ENCODE results near the gene CLIC5.

CLIC5 gene

DNA sequence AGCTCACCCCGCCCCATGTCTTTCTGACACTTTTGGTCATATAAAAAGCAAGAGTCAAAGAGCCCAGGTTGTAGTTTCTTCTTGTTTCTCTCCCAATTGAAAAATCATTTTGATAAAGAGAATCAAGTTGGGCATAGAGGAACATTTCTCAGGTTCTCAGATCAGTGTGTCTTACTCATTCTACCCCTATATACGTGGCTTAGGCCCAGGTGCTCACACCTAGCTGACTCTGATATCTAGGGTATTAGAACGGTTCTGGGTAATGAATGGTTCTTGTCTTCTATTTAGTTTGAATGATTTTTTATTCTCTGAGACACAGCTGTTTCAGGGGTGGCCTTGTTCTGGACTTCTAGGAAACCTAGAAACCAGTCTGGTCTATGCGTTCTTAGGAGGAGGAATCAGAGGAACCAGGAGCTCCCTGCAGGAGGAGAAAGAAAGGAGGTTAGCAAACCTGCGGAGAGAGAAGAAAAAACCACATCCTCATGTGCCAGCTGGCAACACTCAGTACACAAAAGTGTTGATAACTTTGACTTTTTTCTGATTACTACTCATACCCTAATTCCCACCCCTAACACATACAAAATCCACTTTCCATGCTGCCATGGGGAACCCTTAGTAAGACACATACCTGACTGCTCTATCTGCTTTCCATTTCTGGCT is 178.0 kb downstream of the CLIC5 start:
- Mint-ChIP-seq H3K36me3 (ENCODE audit: low read depth) (no peaks in the 10 kb centered on the region), H3K4me1 (peaks cover 34% of the 10 kb centered on the region), H3K27me3 (no peaks in the 10 kb centered on the region), H3K4me3 (no peak overlapping the region), H3K9me3 (no peaks in the 10 kb centered on the region), H3K27ac (peak overlapping the region; percentile 21)
- DNase-seq (no peak), ATAC-seq (no peak)

- Mint-ChIP-seq H3K27ac (peak overlapping the region; percentile 21), H3K4me1 (peaks cover 41% of the 10 kb centered on the region), H3K9me3 (no peaks in the 10 kb centered on the region), H3K27me3 (no peaks in the 10 kb centered on the region), H3K4me3 (no peak overlapping the region), H3K36me3 (ENCODE audit: low read depth) (no peaks in the 10 kb centered on the region)
- no peak for DNase-seq
- no peak for ATAC-seq
Measured at GRCh38 chr6:45836984-45837383, 178.7 kb downstream of the CLIC5 start.

DNA sequence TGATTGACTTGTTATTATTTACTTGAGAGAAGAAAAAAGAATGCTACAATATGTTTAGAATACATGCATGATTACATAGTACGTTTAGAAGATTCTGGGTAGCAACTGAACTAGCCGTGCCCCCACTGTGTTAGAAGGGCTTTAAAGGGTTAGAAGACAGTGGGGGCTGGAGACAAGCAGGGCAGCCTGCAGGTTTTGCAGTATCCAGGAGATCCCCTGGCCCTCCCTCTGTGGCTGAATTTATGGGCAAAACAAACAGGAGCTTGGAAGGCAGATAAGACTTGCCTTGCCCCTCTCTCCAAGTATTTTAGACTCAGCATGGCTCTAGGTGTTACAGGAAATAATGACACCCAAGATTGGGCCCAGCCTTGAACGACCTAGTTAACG is 179.2 kb downstream of the CLIC5 start:
- no peak overlapping the region for H3K27ac Mint-ChIP-seq

GRCh38 chr6:45835721-45836437 is 179.8 kb downstream of the CLIC5 start:
- H3K36me3 Mint-ChIP-seq (ENCODE audit: low read depth) = no peaks in the 10 kb centered on the region
- ATAC-seq = peak; percentile 41
- H3K9me3 Mint-ChIP-seq = no peaks in the 10 kb centered on the region
- no peak for DNase-seq
- peaks cover 52% of the 10 kb centered on the region for H3K4me1 Mint-ChIP-seq
- H3K27ac Mint-ChIP-seq = peak overlapping the region; percentile 67
- no peaks in the 10 kb centered on the region for H3K27me3 Mint-ChIP-seq
- no peak overlapping the region for H3K4me3 Mint-ChIP-seq

More for the DNA sequence above, 179.2 kb downstream of the CLIC5 start:
- ATAC-seq = no peak
- Mint-ChIP-seq H3K36me3 (ENCODE audit: low read depth) (no peaks in the 10 kb centered on the region), H3K9me3 (no peaks in the 10 kb centered on the region), H3K4me3 (no peak overlapping the region), H3K27me3 (no peaks in the 10 kb centered on the region), H3K4me1 (peaks cover 47% of the 10 kb centered on the region)
- no peak for DNase-seq

- Mint-ChIP-seq H3K27me3 (no peaks in the 10 kb centered on the region), H3K4me1 (peaks cover 64% of the 10 kb centered on the region), H3K27ac (peak overlapping the region; percentile 83), H3K9me3 (no peaks in the 10 kb centered on the region), H3K36me3 (ENCODE audit: low read depth) (peaks cover 7% of the 10 kb centered on the region), H3K4me3 (peak overlapping the region; percentile 77)
- DNase-seq (no peak), ATAC-seq (no peak)
Measured at GRCh38 chr6:45832063-45832462, 183.6 kb downstream of the CLIC5 start.
